Thyroid gland (tissue), 4 donors: ENCODE results near the gene SURF2. TPM values are rescaled to one million over a fixed set of nuclear protein-coding genes. Genes with fewer than 3 reads are reported as not detected.
A peak's percentile ranks its signal among the peaks of the same experiment; 100 is the strongest.
"Not testable (repeated sequence)": the region's sequence is repeated elsewhere in the genome, so short reads cannot be mapped to it uniquely, and the experiment has no call there.

Experiments used
- DNase-seq, 2 donors: peaks; one replicate each; pipeline ENCODE4 v3.0.0-alpha.2; 2019
- H3K27ac ChIP-seq, 3 donors: fragments of 200-600 bp; sonication (generic); 1 replicate in 2 of 3; 2 replicates in 1 of 3; pipeline ENCODE4 v1.5.1; 2016 to 2019; ENCODE audit warnings: mild to moderate bottlenecking in 1 of 3, moderate library complexity in 1 of 3
- H3K27me3 ChIP-seq: fragments of 200-600 bp; sonication (generic); one replicate; pipeline ENCODE4 v1.5.1; 2019
- H3K36me3 ChIP-seq, 2 donors: fragments of 200-600 bp; sonication (generic); one replicate each; pipeline ENCODE4 v1.5.1; 2016 to 2019
- H3K4me1 ChIP-seq, 2 donors: fragments of 200-600 bp; sonication (generic); one replicate each; pipeline ENCODE4 v1.5.1; 2017 to 2019
- H3K4me3 ChIP-seq, 3 donors: fragments of 200-600 bp; sonication (generic); replicated peaks in 1 of 3; 1 replicate in 2 of 3; 2 replicates in 1 of 3; pipeline ENCODE4 v1.5.1; 2016; ENCODE audit warnings: mild to moderate bottlenecking in 1 of 3
- H3K9me3 ChIP-seq: fragments of 200-600 bp; sonication (generic); one replicate; pipeline ENCODE4 v1.5.1; 2017
- POLR2A ChIP-seq, 2 donors: fragments of 450-650 bp; IDR thresholded peaks; one replicate each; pipeline ENCODE4 v1.6.1; 2017; ENCODE audit warnings: antibody characterized with exemption in 2 of 2, mild to moderate bottlenecking in 2 of 2, moderate library complexity in 1 of 2
- WGBS, 2 donors: methylation state at CpG; one replicate each; pipeline ENCODE4 v1.1.5; 2017; 5-methylcytosine and 5-hydroxymethylcytosine counted together
- intact Hi-C: fragments of 100-400 bp; cut with DNase I; formaldehyde crosslinking; loops from one replicate; pipeline ENCODE4 v1.15.1; 2023
- total RNA-seq, 4 donors: library from RNA; depleted of rRNA; stranded (reverse); fragments of >200 nt; gene quantifications; one replicate each; pipeline ENCODE4 v1.2.3, GENCODE V29; 2016
- TF ChIP-seq, protein P1 (sequence below), 6 experiments: fragments of 200-600 bp in 3 of 6; fragments of 450-650 bp in 3 of 6; sonication (generic) in 3 of 6; IDR thresholded peaks; one replicate each; pipeline ENCODE4 v1.5.1; 2016 to 2019; ENCODE audit warnings: antibody characterized with exemption in 6 of 6, mild to moderate bottlenecking in 2 of 6, inconsistent platforms in 1 of 6, moderate library complexity in 1 of 6

Gene SURF2
- total RNA-seq: 10 to 100 TPM; 26.2 to 42.7 (median 31.6) TPM

- Histone ChIP-seq H3K4me3 (peak within 1 kb of the TSS; percentile 69 to 82 (median 74)), H3K27ac (peak within 1 kb of the TSS in 2 of 3 donors; percentile 38 to 63), H3K9me3 (no peaks in the 10 kb centered on the region), H3K27me3 (no peaks in the 10 kb centered on the region), H3K36me3 (peaks cover 16 to 21% of the 10 kb centered on the region in 2 donors), H3K4me1 (peaks cover 17 to 22% of the 10 kb centered on the region in 2 donors)
- intact Hi-C loops: loop anchor here (10.0 kb wide), 2 partner anchors 128 to 322 kb away; partner anchors contain the start of gene GTF3C5
- DNase-seq: peak; percentile 90 to 92
- TF ChIP-seq, protein P1, sequence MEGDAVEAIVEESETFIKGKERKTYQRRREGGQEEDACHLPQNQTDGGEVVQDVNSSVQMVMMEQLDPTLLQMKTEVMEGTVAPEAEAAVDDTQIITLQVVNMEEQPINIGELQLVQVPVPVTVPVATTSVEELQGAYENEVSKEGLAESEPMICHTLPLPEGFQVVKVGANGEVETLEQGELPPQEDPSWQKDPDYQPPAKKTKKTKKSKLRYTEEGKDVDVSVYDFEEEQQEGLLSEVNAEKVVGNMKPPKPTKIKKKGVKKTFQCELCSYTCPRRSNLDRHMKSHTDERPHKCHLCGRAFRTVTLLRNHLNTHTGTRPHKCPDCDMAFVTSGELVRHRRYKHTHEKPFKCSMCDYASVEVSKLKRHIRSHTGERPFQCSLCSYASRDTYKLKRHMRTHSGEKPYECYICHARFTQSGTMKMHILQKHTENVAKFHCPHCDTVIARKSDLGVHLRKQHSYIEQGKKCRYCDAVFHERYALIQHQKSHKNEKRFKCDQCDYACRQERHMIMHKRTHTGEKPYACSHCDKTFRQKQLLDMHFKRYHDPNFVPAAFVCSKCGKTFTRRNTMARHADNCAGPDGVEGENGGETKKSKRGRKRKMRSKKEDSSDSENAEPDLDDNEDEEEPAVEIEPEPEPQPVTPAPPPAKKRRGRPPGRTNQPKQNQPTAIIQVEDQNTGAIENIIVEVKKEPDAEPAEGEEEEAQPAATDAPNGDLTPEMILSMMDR (IDR thresholded peaks at IDR 0.05): peak in 3 of 6 experiments; percentile 12 to 19 (median 14)
- peak in 1 of 2 donors; percentile 63 for TF ChIP-seq POLR2A (IDR thresholded peaks at IDR 0.05)
- 0 to 2% methylated on average over 19 to 40 of the region's 78 CpGs for WGBS, 2 donors
Observed at GRCh38 chr9:133356391-133357091, at the start of gene SURF2, which contains the start of gene SURF1. TSS of gene SURF2 (plus strand) at chr9:133356550. CDS start at chr9:133356593, 43 bp downstream. TSS of gene SURF1 (minus strand) at chr9:133356487. CDS start at chr9:133356453, 34 bp downstream.

DNA sequence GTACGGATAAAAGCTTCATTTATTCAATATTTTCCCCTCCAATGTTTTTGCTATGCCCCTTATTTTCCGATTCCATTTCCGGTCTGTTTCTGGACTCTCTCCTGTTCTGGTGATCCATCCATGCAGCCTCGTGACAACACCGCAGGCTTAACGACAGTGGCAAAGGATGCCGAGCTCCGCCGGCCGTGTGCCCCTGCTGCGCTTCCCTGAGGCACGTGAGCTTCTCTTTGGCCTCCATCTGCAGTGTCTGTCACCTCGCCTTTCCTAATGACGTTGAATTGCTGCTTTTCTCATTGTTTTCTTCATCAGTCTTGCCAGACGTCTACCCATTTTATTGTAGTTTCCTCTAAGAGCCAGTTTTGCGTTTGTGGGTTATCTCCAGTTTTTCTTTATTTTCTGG, 49.0 kb upstream of the SURF2 start:
- TF ChIP-seq, protein P1 (IDR thresholded peaks at IDR 0.05): no peak
- TF ChIP-seq POLR2A (IDR thresholded peaks at IDR 0.05): no peak
- intact Hi-C loops: no loop called here

DNA sequence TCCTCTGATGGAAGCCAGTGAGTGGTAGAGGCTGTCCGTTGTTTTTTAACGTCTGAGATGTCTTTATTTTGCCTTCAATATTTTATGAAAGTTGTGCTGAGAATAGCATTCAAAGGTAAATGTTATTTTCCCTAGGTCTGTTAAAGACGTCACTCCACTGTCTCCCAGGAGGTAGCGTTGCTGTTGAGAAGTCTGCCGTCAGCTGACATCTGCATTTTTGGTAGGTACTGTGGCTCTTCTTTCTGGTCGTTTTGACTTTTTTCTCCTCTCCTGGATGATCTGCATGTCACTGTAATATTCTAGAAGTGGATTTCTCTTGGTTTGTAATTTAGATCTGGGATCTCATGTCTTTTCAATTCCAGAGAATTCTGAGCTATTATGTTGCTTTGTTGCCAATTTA, 46.7 kb upstream of the SURF2 start:
- TF ChIP-seq, protein P1 (IDR thresholded peaks at IDR 0.05): no peak
- TF ChIP-seq POLR2A (IDR thresholded peaks at IDR 0.05): no peak
- 88 to 89% methylated on average over 6 of the region's 6 CpGs for WGBS, 2 donors
- H3K4me1 ChIP-seq: no peaks in the 10 kb centered on the region
- no peak overlapping the region for H3K4me3 ChIP-seq
- H3K27me3 ChIP-seq: no peaks in the 10 kb centered on the region
- no peaks in the 10 kb centered on the region for H3K36me3 ChIP-seq
- no peaks in the 10 kb centered on the region for H3K9me3 ChIP-seq
- intact Hi-C loops: no loop called here
- no peak for DNase-seq
- H3K27ac ChIP-seq: no peak overlapping the region

More for the DNA sequence above, 49.0 kb upstream of the SURF2 start:
- Histone ChIP-seq H3K4me1 (no peaks in the 10 kb centered on the region), H3K36me3 (no peaks in the 10 kb centered on the region), H3K4me3 (no peak overlapping the region), H3K9me3 (no peaks in the 10 kb centered on the region), H3K27ac (no peak overlapping the region), H3K27me3 (no peaks in the 10 kb centered on the region)
- DNase-seq: no peak
- 80 to 81% methylated on average over 16 of the region's 16 CpGs for WGBS, 2 donors

DNA sequence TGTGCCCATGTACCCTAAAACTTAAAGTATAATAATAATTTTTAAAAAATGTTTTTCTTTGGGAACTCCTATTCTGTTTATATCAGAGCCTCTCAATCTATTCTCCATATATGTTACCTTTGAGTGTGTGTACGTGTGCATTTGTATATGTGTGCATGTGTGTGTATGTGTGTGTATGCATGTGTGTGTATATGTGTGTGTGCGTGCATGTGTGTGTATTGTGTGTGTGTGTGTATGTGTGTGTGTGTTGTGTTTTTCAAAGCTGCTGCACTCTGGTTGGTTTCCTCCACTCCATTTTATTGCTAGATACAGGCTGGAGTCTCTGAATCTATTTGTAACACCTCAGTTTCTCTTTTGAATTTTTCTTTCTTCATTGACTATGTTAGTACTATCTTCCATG, 40.4 kb upstream of the SURF2 start:
- TF ChIP-seq POLR2A (IDR thresholded peaks at IDR 0.05): no peak
- TF ChIP-seq, protein P1 (IDR thresholded peaks at IDR 0.05): no peak
- intact Hi-C loops: no loop called here
- no peak for DNase-seq
- Histone ChIP-seq H3K9me3 (no peaks in the 10 kb centered on the region), H3K27ac (no peak overlapping the region), H3K27me3 (no peaks in the 10 kb centered on the region), H3K4me1 (no peaks in the 10 kb centered on the region), H3K36me3 (no peaks in the 10 kb centered on the region), H3K4me3 (no peak overlapping the region)
- 71 to 74% methylated on average over 2 of the region's 2 CpGs for WGBS, 2 donors

DNA sequence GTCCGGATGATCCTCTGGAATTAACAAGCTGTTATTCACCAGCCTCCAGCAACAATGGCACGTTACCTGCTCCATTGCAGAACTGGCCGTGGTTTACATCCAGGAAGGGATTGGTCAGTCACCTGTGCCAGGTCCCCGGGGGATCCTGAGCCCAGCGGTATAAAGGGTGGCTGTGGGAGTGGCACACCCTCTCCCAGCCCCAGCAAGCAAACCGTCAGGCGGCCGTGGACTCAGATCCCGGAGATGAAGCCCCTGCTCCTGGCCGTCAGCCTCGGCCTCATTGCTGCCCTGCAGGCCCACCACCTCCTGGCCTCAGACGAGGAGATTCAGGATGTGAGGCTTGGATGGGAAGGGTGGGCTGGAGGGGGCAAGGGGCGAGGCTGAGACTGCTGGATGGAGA, 38.8 kb upstream of the SURF2 start:
- intact Hi-C loops, H3K27ac ChIP-seq, H3K4me3 ChIP-seq, DNase-seq, H3K9me3 ChIP-seq, H3K36me3 ChIP-seq, H3K27me3 ChIP-seq, H3K4me1 ChIP-seq: not testable (repeated sequence)
- WGBS, 2 donors: 77 to 85% methylated on average over 4 to 7 of the region's 13 CpGs
